Measurements from ENCODE around the gene TAP2.

TAP2 gene

DNA sequence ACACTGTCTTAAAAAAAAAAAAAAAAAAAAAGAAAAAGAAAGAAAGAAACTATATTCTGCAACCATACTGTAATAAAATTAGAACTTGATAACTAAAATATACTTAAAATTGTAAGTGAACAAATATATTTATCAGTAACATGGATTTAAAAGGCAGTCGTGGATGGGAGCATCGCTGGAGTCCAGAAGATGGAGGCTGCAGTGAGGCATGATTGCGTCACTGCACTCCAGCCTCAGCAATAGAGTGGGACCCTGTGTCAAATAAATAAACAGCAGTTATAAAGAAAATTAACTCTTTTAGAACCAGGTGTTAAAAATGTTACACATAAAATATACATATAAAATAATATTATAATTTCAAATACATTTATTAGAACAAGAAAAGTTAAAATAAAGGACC, 24.2 kb upstream of the TAP2 start:
- no peak overlapping the region for H3K4me3 ChIP-seq (replicated peaks in 1 of 2; ENCODE audit: low read depth in 2 of 2, low read length in 2 of 2)
- DNase-seq (ENCODE audit: low read depth in 2 of 2), result no peak
- TF ChIP-seq, protein P1, sequence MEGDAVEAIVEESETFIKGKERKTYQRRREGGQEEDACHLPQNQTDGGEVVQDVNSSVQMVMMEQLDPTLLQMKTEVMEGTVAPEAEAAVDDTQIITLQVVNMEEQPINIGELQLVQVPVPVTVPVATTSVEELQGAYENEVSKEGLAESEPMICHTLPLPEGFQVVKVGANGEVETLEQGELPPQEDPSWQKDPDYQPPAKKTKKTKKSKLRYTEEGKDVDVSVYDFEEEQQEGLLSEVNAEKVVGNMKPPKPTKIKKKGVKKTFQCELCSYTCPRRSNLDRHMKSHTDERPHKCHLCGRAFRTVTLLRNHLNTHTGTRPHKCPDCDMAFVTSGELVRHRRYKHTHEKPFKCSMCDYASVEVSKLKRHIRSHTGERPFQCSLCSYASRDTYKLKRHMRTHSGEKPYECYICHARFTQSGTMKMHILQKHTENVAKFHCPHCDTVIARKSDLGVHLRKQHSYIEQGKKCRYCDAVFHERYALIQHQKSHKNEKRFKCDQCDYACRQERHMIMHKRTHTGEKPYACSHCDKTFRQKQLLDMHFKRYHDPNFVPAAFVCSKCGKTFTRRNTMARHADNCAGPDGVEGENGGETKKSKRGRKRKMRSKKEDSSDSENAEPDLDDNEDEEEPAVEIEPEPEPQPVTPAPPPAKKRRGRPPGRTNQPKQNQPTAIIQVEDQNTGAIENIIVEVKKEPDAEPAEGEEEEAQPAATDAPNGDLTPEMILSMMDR (IDR thresholded peaks at IDR 0.05; ENCODE audit: low read depth, low read length), result no peak

- H3K4me3 ChIP-seq (replicated peaks in 1 of 2; ENCODE audit: low read depth in 2 of 2, low read length in 2 of 2), result no peak overlapping the region
- DNase-seq (ENCODE audit: low read depth in 2 of 2), result no peak
Observed at GRCh38 chr6:32860674-32861073, 22.1 kb upstream of the TAP2 start.

DNA sequence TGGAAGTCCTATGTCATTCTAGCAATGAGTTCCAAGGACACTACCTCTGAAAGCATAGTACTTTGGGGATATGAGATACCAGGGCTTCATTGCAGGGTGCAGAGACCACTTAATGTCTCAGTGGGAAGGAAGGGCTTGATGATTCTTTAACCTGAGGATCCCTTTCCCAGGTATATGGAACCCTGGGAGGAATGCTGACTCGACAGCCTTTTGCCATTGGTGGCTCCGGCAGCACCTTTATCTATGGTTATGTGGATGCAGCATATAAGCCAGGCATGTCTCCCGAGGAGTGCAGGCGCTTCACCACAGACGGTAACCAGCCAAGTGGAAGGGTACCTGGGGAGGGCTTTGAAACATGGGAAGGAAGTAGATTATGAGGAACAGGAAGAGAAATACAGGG, 19.7 kb upstream of the TAP2 start:
- DNase-seq (ENCODE audit: low read depth in 2 of 2), result no peak
- no peak overlapping the region for H3K4me3 ChIP-seq (replicated peaks in 1 of 2; ENCODE audit: low read depth in 2 of 2, low read length in 2 of 2)
- TF ChIP-seq, protein P1 (IDR thresholded peaks at IDR 0.05; ENCODE audit: low read depth, low read length), result no peak

More at GRCh38 chr6:32860674-32861073, 22.1 kb upstream of the TAP2 start:
- TF ChIP-seq, protein P1 (IDR thresholded peaks at IDR 0.05; ENCODE audit: low read depth, low read length), result no peak

DNA sequence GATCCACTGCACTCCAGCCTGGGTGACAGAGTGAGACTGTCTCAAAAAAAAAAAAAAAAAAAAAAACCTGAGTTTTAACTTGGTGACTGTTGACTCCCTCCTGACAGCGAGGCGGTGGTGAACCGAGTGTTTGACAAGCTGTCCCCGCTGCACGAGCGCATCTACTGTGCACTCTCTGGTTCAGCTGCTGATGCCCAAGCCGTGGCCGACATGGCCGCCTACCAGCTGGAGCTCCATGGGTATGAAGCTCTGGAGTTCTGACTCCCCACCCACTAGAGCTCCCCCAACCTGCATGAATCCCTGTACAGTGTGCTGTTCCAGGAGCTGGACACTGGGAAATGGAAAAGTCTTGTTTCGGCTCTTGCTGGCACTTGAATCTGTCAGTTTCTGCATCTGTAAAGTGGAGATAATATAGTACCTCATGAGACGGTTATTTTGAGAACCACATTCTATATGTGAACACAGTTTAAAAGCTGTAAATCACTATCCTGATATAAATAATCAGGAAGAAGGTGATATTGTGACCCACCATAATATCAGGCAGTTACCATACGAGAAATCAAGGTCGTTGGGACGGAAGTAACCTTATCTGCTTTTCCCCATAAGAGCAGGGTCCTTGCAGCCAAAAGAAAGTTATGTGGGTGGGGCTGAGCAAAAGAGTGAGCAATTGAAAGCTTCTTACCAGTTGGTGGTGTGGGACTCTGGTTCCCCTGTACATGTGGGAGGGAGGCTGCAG, 18.8 kb upstream of the TAP2 start:
- TF ChIP-seq, protein P1 (IDR thresholded peaks at IDR 0.05; ENCODE audit: low read depth, low read length), result no peak
- DNase-seq (ENCODE audit: low read depth in 2 of 2), result no peak
- H3K4me3 ChIP-seq (replicated peaks in 1 of 2; ENCODE audit: low read depth in 2 of 2, low read length in 2 of 2), result no peak overlapping the region

DNA sequence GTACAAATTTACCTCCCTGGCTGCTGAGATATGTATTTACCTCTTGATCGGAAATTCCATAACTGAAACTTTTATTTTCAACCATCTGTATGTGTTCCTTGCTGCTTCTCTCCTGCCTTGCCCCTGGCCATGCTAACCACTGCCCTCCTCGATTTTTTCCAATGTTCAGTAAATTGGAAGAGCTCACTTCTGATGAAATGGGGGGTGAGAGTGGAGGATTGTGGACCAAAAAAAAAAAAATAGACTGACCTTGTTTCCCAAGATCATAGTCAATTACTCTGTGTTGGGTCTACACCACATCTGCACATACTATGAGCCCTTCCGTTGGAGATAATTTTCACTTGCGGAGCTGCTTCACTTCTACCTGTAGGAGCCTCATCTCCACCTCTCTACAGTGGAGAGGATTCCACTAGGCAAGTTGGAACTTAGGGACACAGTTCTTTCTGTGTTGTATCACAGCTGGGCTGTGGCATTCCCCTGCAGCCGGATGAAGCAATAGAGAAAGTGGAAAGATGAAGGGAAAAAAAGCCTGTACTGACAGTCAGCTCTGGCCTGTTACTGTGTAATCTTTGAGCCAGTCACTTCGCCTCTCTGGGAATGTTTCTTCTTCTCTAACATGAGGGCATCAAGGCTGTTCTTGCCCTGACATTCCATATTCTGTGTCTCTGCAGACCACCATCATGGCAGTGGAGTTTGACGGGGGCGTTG, 17.1 kb upstream of the TAP2 start:
- no peak overlapping the region for H3K4me3 ChIP-seq (replicated peaks in 1 of 2; ENCODE audit: low read depth in 2 of 2, low read length in 2 of 2)
- DNase-seq (ENCODE audit: low read depth in 2 of 2), result no peak
- TF ChIP-seq, protein P1 (IDR thresholded peaks at IDR 0.05; ENCODE audit: low read depth, low read length), result no peak

GRCh38 chr6:32854376-32855178, 16.0 kb upstream of the TAP2 start:
- H3K4me3 ChIP-seq (replicated peaks in 1 of 2; ENCODE audit: low read depth in 2 of 2, low read length in 2 of 2), result peak overlapping the region; percentile 93 to 94
- peak; percentile 42 to 47 for DNase-seq (ENCODE audit: low read depth in 2 of 2)
- TF ChIP-seq, protein P1 (IDR thresholded peaks at IDR 0.05; ENCODE audit: low read depth, low read length), result no peak

Data from cardiac fibroblast (primary cell).